Thymus (tissue), 11 donors: ENCODE data around the gene TMED6. TPM values are rescaled to one million over a fixed set of nuclear protein-coding genes. Genes with fewer than 3 reads are reported as not detected.

Source experiments
- DNase-seq, 9 donors: peaks; one replicate each; pipeline ENCODE4 v3.0.0-alpha.2; 2013; ENCODE audit warnings: low spot score in 9 of 9, low read depth in 6 of 9, missing footprints in 1 of 9
- H3K27ac ChIP-seq, 2 donors: one replicate each; pipeline ENCODE4 v1.5.1; 2013; ENCODE audit warnings: control low read depth in 1 of 2, low read depth in 1 of 2, low read length in 1 of 2, mild to moderate bottlenecking in 1 of 2, moderate library complexity in 1 of 2
- H3K27me3 ChIP-seq, 2 donors: one replicate each; pipeline ENCODE4 v1.5.1; 2013; ENCODE audit warnings: low read length in 1 of 2; ENCODE audit not compliant: control insufficient read depth in 2 of 2, insufficient read depth in 1 of 2
- H3K36me3 ChIP-seq, 2 donors: one replicate each; pipeline ENCODE4 v1.5.1; 2013; ENCODE audit warnings: low read length in 1 of 2, mild to moderate bottlenecking in 1 of 2, moderate library complexity in 1 of 2; ENCODE audit not compliant: control insufficient read depth in 2 of 2, insufficient read depth in 2 of 2
- H3K4me1 ChIP-seq, 2 donors: one replicate each; pipeline ENCODE4 v1.5.1; 2013; ENCODE audit warnings: low read length in 2 of 2; ENCODE audit not compliant: control insufficient read depth in 2 of 2, insufficient read depth in 2 of 2
- H3K4me3 ChIP-seq, 2 donors: one replicate each; pipeline ENCODE4 v1.5.1; 2013; ENCODE audit warnings: low read length in 2 of 2, control low read depth in 1 of 2, mild to moderate bottlenecking in 1 of 2
- H3K9me3 ChIP-seq, 2 donors: one replicate each; pipeline ENCODE4 v1.5.1; 2013; ENCODE audit warnings: low read length in 1 of 2, mild to moderate bottlenecking in 1 of 2; ENCODE audit not compliant: control insufficient read depth in 2 of 2, insufficient read depth in 1 of 2
- WGBS: extraction: QIAGEN DNeasy Blood & Tissue Kit; methylation state at CpG from one replicate; pipeline ENCODE4 v1.1.7; 2013; 5-methylcytosine and 5-hydroxymethylcytosine counted together
- polyA plus RNA-seq: library from polyadenylated mRNA; stranded (reverse); fragments of 200-250 nt; gene quantifications from one replicate; pipeline ENCODE4 v1.2.3, GENCODE V29; 2013
- total RNA-seq: library from RNA; stranded (reverse); fragments of 120-200 nt; gene quantifications from one replicate; pipeline ENCODE4 v1.2.4, GENCODE V29; 2013
- donor health status: healthy.

Gene TMED6
- total and polyA plus RNA-seq, 2 donors = 0.14 to 1.2 TPM

DNA sequence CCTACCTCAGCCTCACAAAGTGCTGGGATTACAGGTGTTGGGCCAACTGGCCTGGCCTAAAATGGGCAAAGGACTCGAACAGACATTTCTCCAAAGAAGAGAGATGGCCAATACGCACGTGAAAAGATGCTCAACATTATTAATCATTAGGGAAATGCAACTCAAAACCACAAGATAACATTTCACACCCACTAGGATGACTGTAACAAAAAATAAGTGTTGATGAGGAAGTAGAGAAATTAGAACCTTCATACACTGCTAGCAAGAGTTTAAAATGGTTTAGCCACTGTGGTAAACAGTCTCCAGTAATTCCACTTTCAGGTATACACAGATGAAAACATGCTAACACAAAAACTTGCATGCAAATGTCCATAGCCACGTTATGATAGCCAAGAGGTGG, 5.7 kb downstream of the TMED6 start:
- no peak overlapping the region for H3K27ac ChIP-seq
- H3K27me3 ChIP-seq = no peaks in the 10 kb centered on the region
- peaks cover 0 to 1% of the 10 kb centered on the region in 2 donors for H3K4me1 ChIP-seq
- H3K36me3 ChIP-seq = peaks cover 18 to 31% of the 10 kb centered on the region in 2 donors
- no peak for DNase-seq
- 94% methylated on average over 4 of the region's 4 CpGs for whole genome bisulfite sequencing
- H3K4me3 ChIP-seq = no peak overlapping the region
- H3K9me3 ChIP-seq = no peaks in the 10 kb centered on the region

DNA sequence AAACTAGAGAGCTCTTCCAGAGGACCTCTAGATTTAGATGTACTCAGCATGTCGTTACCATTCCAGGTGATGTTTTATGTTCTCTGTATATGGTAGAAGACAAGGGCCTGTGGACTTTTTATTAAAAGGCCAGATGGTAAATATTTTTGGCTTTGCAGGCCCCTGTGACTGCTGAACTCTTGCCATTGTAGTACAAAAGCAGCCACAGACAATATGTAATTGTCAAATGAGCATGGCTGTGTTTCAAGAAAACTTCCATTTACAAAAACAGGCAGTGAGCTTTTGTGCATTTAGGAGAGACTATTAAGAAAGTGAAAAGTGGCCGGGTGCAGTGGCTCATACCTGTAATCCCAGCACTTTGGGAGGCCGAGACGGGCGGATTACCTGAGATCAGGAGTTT, 7.4 kb downstream of the TMED6 start:
- no peaks in the 10 kb centered on the region for H3K9me3 ChIP-seq
- H3K27ac ChIP-seq = no peak overlapping the region
- no peaks in the 10 kb centered on the region for H3K27me3 ChIP-seq
- H3K36me3 ChIP-seq = peaks cover 14 to 27% of the 10 kb centered on the region in 2 donors
- peaks cover 7 to 12% of the 10 kb centered on the region in 2 donors for H3K4me1 ChIP-seq
- DNase-seq = no peak
- H3K4me3 ChIP-seq = no peak overlapping the region
- WGBS = 96% methylated on average over 5 of the region's 5 CpGs

DNA sequence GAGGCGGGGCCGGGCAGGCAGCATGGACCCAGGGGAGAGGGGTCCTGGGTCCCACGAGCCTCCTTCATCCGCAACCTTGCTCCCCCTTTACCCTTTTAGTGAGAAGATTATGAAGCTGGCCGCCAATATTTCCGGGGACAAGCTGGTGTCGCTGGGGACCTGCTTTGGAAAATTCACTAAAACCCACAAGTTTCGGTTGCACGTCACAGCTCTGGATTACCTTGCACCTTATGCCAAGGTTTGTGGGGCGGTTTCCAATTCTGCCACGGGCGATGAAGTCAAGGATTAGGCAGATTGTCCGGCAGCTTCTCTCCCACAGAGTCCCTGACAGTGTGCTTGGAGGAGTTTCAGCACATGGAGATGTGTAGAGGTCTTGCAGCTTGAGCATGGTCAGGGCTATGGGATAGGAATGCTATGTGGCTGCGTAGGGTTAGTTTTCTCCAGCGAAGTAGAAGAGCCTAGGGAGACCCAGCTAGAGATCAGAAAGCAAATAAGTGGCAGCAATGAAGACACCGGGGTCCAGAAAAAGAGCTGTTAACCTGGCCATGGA, 11.4 kb downstream of the TMED6 start:
- H3K4me1 ChIP-seq = peaks cover 16 to 23% of the 10 kb centered on the region in 2 donors

DNA sequence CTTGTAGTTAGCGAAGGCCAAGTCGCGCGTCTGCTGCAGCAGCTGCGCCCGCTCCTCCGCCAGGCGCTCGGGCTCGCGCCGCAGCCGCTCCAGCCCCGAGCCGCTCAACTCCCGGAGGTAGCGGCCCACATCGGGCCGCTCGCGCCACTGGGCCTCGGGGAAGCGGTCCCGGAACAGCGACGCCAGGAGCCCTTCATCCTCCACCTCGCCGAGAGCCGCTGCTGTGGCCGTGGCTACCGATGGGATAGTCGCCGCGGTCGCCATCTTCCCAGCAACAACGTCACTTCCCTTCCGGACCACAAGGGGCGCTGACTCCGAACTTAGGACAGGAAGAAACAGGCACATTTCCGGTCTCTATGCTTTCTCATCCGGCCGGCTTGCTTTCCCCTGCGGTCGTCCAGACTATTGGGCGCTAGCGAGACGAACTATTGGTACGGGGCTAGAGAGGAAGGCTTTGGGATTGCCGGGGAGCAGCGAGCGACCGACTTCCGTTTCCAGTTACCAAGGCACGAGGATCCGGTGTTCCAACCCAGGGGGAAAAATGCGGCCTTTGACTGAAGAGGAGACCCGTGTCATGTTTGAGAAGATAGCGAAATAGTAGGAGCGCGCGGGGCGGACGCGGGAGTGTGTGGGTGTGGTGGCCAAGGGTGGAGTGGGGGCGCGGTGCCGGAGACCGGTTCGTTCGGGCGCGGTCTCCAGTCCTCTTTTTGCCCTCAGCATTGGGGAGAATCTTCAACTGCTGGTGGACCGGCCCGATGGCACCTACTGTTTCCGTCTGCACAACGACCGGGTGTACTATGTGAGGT, 12.1 kb downstream of the TMED6 start, which contains the start of the genes COG8 and NIP7:
Gene COG8, minus strand, starts transcription at position 276 of the 806 bp plus-strand sequence. Its CDS starts 12 bp downstream, at position 264.
Gene NIP7, plus strand, starts transcription at position 484 of the 806 bp plus-strand sequence. Its CDS starts 58 bp downstream, at position 542.
- peak within 1 kb of the TSS; percentile 97 to 98 for H3K4me3 ChIP-seq
- no peaks in the 10 kb centered on the region for H3K9me3 ChIP-seq
- under 1% methylated on average over 77 of the region's 77 CpGs for WGBS
- no peaks in the 10 kb centered on the region for H3K27me3 ChIP-seq
- H3K4me1 ChIP-seq = peaks cover 16 to 23% of the 10 kb centered on the region in 2 donors
- H3K36me3 ChIP-seq = peaks cover 26 to 43% of the 10 kb centered on the region in 2 donors
- peak within 1 kb of the TSS; percentile 86 to 95 for H3K27ac ChIP-seq
- DNase-seq = peak; percentile 89 to 97 (median 94)

More for the DNA sequence above, 11.4 kb downstream of the TMED6 start:
- H3K36me3 ChIP-seq = peaks cover 19 to 37% of the 10 kb centered on the region in 2 donors
- peak overlapping the region in 1 of 2 donors; percentile 86 for H3K27ac ChIP-seq
- no peaks in the 10 kb centered on the region for H3K9me3 ChIP-seq
- H3K4me3 ChIP-seq = peak overlapping the region; percentile 97 to 98
- H3K27me3 ChIP-seq = no peaks in the 10 kb centered on the region
- 11% methylated on average over 16 of the region's 16 CpGs for WGBS
- DNase-seq = no peak

DNA sequence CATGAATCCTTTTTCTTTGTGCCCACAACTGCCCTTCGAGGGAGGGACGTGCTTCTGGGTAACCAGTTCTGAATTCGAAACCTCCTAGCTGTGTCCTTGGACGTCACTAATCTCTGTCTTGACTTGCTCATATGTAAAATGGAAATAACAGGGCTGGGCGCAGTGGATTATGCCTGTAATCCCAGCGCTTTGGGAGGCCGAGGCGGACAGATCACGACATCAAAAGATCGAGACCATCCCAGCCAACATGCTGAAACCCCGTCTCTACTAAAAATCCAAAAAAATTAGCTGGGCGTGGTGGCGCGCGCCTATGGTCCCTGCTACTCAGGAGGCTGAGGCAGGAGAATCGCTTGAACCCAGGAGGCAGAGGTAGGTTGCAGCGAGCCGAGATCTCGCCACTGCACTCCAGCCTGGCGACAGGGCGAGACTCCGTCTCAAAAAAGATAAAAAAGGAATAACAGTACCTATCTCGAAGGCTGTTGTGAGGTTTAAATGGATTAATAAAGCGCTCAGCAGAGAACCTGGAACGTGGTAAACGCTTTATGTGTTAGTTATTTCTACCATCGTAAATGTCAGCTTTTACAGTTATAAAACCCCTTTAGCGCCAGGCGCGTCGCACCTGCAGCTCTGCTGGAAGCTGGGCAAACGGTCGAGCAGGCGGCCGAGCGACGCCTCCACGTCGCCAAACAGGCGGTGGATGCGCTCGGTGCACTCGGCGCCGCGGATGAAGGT, 12.9 kb downstream of the TMED6 start:
- H3K36me3 ChIP-seq = peaks cover 28 to 45% of the 10 kb centered on the region in 2 donors
- no peaks in the 10 kb centered on the region for H3K27me3 ChIP-seq
- H3K4me3 ChIP-seq = peak overlapping the region; percentile 97 to 98
- WGBS = 22% methylated on average over 46 of the region's 46 CpGs
- DNase-seq = no peak
- peak overlapping the region; percentile 86 to 95 for H3K27ac ChIP-seq
- no peaks in the 10 kb centered on the region for H3K9me3 ChIP-seq
- peaks cover 16 to 23% of the 10 kb centered on the region in 2 donors for H3K4me1 ChIP-seq

DNA sequence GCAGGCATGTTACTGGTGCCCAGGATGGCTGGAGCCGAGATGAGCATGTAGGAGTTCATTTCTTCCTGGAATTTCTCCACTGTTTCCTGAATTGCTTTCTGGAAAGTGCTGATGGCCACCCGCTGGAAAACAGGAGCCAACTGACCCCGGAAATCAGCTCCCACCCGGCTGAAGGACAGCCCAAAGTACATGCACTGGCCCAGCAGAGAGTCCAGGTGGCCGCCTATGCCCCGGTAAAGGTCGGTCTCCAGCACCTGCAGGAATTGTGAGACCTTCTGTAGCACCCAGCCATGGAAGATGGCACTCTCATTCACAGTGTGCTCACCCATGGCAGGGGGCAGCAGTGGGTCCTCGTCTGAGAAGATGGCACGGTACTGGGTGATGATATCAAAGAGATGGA, 16.9 kb downstream of the TMED6 start:
- peaks cover 12 to 18% of the 10 kb centered on the region in 2 donors for H3K4me1 ChIP-seq
- H3K27me3 ChIP-seq = no peaks in the 10 kb centered on the region
- H3K4me3 ChIP-seq = no peak overlapping the region
- H3K36me3 ChIP-seq = peaks cover 41 to 46% of the 10 kb centered on the region in 2 donors
- 98% methylated on average over 9 of the region's 9 CpGs for WGBS
- H3K9me3 ChIP-seq = no peaks in the 10 kb centered on the region
- no peak for DNase-seq
- H3K27ac ChIP-seq = no peak overlapping the region

DNA sequence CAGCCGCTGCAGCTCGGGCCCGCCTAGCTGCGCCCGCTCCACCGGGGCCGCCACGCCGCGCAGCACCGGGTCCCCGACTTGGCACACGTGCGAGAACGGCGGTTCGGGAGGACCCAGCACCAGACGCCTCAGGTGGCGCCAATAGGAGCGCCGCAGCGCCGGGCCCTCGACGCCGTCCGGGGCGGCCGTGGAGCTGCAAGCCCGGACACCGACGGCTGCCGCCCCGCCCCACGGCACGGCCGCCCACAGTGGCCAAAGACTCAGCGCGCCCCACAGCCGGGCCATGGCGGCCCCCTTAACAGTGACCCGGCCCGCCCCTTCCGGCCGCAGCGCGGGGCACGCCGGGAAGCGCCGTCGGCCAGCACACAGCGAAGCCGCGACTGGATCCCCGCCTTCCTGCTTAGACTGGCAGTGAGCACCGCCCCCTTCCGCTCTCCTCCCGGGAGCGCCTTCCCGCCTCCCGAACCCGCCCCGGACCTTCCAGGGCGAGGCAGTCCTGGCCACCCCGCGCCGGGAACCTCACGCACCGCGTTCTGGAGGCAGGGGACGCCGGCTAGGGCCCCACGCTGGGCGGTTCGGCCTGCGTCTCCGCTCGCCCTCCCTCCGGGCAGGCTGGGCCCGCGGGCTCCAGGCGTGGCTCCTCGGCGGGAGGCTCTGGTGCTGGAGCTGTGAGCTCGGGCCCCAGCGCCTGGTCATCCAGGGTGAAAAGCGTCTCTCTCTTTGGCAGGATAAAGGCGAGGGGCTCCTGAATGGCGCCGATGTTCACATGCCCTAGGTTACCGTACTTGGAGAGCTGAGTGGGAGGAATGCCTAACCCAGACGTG, 21.1 kb downstream of the TMED6 start, which contains the start of gene PDF:
Gene PDF, minus strand, starts transcription at position 303 of the 824 bp plus-strand sequence. Its CDS starts 18 bp downstream, at position 285.
- H3K4me3 ChIP-seq = peak within 1 kb of the TSS; percentile 64 to 97
- no peaks in the 10 kb centered on the region for H3K27me3 ChIP-seq
- H3K9me3 ChIP-seq = no peaks in the 10 kb centered on the region
- H3K4me1 ChIP-seq = peaks cover 24 to 27% of the 10 kb centered on the region in 2 donors
- peak in 8 of 9 donors; percentile 51 to 90 (median 81) for DNase-seq
- 2% methylated on average over 93 of the region's 93 CpGs for WGBS
- peaks cover 62 to 69% of the 10 kb centered on the region in 2 donors for H3K36me3 ChIP-seq
- peak within 1 kb of the TSS; percentile 58 to 92 for H3K27ac ChIP-seq
